HG03025 (cell line): Measurements from ENCODE around the gene UTP14C.
A peak's percentile ranks its signal among the peaks of the same experiment; 100 is the strongest.
"Not testable (repeated sequence)": the region's sequence is repeated elsewhere in the genome, so short reads cannot be mapped to it uniquely, and the experiment has no call there.

Experiments
- ATAC-seq: cut with Tn5 transposase; IDR thresholded peaks from one replicate; pipeline ENCODE4 v1.9.1; 2021; ENCODE audit warnings: mild to moderate bottlenecking, moderate library complexity; ENCODE audit not compliant: unreplicated experiment, low FRiP score

Gene UTP14C

GRCh38 chr13:52002361-52002760, 22.1 kb upstream of the UTP14C start:
- ATAC-seq = no peak

- no peak for ATAC-seq
These were observed 20.9 kb upstream of the UTP14C start for GRCh38 chr13:52003541-52003940.

GRCh38 chr13:52004511-52005170, 19.9 kb upstream of the UTP14C start:
- ATAC-seq = no peak

GRCh38 chr13:52005841-52006522, 18.5 kb upstream of the UTP14C start:
- no peak for ATAC-seq

GRCh38 chr13:52006523-52007245, 17.8 kb upstream of the UTP14C start:
- no peak for ATAC-seq

GRCh38 chr13:52009946-52010345, 14.5 kb upstream of the UTP14C start:
- no peak for ATAC-seq

GRCh38 chr13:52010890-52011631, 13.4 kb upstream of the UTP14C start, which contains the start of gene ATP7B:
Gene ATP7B, minus strand, starts transcription at chr13:52011450. Its CDS starts 113 bp downstream, at chr13:52011337.
- ATAC-seq = no peak

- peak; percentile 99 for ATAC-seq
These were observed 12.6 kb upstream of the UTP14C start, which contains the start of gene ALG11 for GRCh38 chr13:52011632-52012511. Gene ALG11, plus strand, starts transcription at chr13:52012398. Its CDS starts 21 bp downstream, at chr13:52012419.

- ATAC-seq = no peak
These were observed 12.0 kb upstream of the UTP14C start for GRCh38 chr13:52012512-52012836.

- ATAC-seq = no peak
These were observed 8.2 kb upstream of the UTP14C start for GRCh38 chr13:52016296-52016695.

GRCh38 chr13:52020191-52020590, 4.3 kb upstream of the UTP14C start:
- ATAC-seq = no peak

GRCh38 chr13:52022356-52022755, 2.1 kb upstream of the UTP14C start:
- ATAC-seq = no peak

GRCh38 chr13:52025475-52026245, 1.2 kb downstream of the UTP14C start:
- ATAC-seq = no peak

- ATAC-seq = no peak
These were observed 1.7 kb downstream of the UTP14C start for GRCh38 chr13:52026246-52026626.

- ATAC-seq = no peak
These were observed 3.3 kb downstream of the UTP14C start for GRCh38 chr13:52027832-52028231.

GRCh38 chr13:52029569-52029968, 5.1 kb downstream of the UTP14C start:
- no peak for ATAC-seq

- ATAC-seq = not testable (repeated sequence)
These were observed 5.9 kb downstream of the UTP14C start for GRCh38 chr13:52030401-52030800.

GRCh38 chr13:52033039-52033438, 8.5 kb downstream of the UTP14C start:
- no peak for ATAC-seq

GRCh38 chr13:52034616-52035226, 10.2 kb downstream of the UTP14C start:
- no peak for ATAC-seq
